ENCODE data around the gene RMI2. TPM values are rescaled to one million over a fixed set of nuclear protein-coding genes. Genes with fewer than 3 reads are reported as not detected.
A peak's percentile ranks its signal among the peaks of the same experiment; 100 is the strongest.

The RMI2 gene
- total and polyA plus RNA-seq, 2 experiments from 2014 or later: 15.7 to 45.3 TPM

DNA sequence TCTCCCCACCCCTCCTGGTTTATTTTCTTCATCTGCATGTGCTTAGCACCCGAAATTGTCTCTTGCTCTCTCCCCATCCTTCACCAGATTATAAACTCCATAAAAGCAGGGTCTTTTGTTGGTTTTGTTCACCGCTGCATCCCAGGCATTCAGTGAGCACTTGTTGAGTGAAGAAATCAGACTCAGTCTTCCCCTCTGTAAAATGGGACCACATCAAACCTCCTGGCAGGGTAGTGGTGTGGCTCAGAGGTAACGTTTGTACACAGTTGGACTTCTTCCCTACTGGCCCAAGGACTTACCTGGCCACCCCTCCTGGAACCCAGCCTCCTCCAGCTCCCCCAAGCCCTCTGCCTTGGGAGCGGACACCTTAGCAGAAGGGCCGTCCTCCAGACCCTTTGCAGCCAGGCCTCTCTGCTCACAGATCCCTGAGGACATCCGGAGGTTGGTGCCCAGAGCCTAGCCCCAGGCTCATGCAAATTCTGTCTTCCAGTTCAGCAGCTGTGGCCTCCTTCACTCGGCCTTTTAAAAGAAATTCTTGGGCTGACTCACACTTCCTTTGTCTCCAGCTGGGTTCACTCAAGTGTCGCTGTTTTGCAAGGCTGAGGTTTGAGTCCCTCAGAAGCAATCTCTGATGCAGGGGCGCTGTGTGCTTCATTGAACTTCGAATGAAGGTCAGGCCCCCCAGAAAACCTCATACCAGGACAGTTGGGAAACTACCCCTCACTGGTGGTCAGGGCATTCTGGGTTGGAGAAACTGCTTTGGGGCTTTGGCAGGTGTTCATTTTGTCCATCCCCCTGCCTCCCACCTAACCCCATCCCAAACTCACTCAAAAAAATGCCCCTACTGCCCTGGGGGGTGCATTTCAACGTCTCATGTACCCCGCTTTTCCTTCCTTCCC, 16.8 kb upstream of the RMI2 start:
- no peak overlapping the region for H3K27ac ChIP-seq
- DNase-seq (ENCODE audit: low read depth in 1 of 2, low spot score in 1 of 2): peak; percentile 28 to 98
- no peaks in the 10 kb centered on the region for H3K4me1 ChIP-seq (ENCODE audit: low read depth)
- TF ChIP-seq, protein P1, sequence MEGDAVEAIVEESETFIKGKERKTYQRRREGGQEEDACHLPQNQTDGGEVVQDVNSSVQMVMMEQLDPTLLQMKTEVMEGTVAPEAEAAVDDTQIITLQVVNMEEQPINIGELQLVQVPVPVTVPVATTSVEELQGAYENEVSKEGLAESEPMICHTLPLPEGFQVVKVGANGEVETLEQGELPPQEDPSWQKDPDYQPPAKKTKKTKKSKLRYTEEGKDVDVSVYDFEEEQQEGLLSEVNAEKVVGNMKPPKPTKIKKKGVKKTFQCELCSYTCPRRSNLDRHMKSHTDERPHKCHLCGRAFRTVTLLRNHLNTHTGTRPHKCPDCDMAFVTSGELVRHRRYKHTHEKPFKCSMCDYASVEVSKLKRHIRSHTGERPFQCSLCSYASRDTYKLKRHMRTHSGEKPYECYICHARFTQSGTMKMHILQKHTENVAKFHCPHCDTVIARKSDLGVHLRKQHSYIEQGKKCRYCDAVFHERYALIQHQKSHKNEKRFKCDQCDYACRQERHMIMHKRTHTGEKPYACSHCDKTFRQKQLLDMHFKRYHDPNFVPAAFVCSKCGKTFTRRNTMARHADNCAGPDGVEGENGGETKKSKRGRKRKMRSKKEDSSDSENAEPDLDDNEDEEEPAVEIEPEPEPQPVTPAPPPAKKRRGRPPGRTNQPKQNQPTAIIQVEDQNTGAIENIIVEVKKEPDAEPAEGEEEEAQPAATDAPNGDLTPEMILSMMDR (IDR thresholded peaks at IDR 0.05; ENCODE audit: low read depth, low read length): no peak
- H3K9me3 ChIP-seq (ENCODE audit: low read depth): no peaks in the 10 kb centered on the region
- H3K4me3 ChIP-seq: no peak overlapping the region
- H3K27me3 ChIP-seq: no peaks in the 10 kb centered on the region
- no peaks in the 10 kb centered on the region for H3K36me3 ChIP-seq

DNA sequence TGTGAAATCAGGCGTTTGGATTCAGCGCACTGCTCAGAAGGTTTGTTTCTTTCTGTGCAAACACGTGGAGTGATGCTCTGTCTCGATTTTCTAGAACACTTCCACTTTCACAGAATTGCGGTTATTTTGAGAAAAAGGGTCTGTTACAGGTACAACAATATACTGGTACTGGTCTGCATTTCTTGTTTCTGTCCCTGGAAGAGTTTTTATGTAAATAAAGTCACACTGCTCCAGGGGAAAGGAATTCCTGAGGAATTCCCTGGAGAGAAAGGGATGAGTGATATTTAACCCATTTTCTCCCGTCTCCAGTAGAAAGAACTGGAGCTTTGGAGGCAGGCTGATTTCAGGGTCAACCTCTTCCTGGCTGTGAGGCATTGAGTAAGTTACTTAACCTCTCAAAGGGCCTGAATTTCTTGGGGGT, 16.2 kb upstream of the RMI2 start:
- H3K4me3 ChIP-seq: no peak overlapping the region
- peak in 1 of 2 donors; percentile 44 for DNase-seq (ENCODE audit: low read depth in 1 of 2, low spot score in 1 of 2)
- TF ChIP-seq, protein P1 (IDR thresholded peaks at IDR 0.05; ENCODE audit: low read depth, low read length): no peak
- no peaks in the 10 kb centered on the region for H3K9me3 ChIP-seq (ENCODE audit: low read depth)
- no peaks in the 10 kb centered on the region for H3K36me3 ChIP-seq
- H3K27ac ChIP-seq: no peak overlapping the region
- no peaks in the 10 kb centered on the region for H3K27me3 ChIP-seq
- H3K4me1 ChIP-seq (ENCODE audit: low read depth): no peaks in the 10 kb centered on the region

DNA sequence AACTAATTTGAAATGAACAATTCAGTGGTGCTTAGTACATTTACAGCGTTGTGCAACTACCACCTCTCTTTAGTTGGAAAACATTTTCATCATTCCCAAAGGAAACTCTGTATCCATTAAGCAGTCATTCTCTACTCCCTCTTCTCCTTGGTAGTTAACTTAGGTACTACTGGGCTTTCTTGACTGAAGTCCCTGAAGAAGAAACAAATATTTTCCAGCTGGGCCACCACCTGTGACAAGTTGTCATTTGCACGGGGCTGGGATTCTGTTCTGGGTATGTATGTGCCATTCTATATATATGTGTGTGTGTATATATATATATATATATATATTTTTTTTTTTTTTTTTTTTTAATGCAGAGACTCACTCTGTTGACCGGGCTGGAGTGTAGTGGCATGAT, 15.4 kb upstream of the RMI2 start:
- Histone ChIP-seq H3K27ac (no peak overlapping the region), H3K36me3 (no peaks in the 10 kb centered on the region), H3K9me3 (ENCODE audit: low read depth) (no peaks in the 10 kb centered on the region), H3K4me3 (no peak overlapping the region), H3K27me3 (no peaks in the 10 kb centered on the region), H3K4me1 (ENCODE audit: low read depth) (no peaks in the 10 kb centered on the region)
- TF ChIP-seq, protein P1 (IDR thresholded peaks at IDR 0.05; ENCODE audit: low read depth, low read length): no peak
- DNase-seq (ENCODE audit: low read depth in 1 of 2, low spot score in 1 of 2): peak in 1 of 2 donors; percentile 42

DNA sequence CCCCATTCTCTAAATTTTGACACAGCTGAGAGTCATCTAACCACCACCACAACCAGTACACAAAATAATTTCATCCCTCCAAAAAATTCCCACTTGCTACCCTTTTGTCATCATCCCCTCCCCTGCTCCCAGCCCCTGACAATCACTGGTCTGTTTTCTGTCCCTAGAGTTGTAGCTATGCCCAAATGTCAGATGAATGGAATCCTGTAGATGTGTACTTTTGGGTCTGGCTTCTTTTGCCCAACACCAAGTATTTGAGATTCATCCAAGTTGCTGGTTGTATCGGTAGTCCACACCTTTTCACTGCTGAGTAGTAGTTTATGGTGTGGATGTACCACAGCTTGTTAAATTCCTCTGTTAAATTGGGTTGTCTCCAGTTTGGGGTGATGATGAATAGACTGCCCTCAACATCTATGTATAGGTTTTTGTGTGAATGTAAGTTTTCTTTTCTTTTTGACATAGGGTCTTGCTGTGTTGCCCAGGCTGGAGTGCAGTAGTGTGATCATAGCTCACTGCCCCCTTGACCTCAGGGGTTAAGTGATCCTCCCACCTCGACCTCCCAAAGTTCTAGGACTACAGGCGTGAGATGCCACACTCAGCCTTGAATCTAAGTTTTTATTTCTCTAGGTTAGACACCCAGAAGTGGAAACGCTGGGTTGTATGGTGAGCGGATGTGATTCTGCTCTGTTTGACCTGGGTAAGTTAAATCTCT, 14.6 kb upstream of the RMI2 start:
- no peak overlapping the region for H3K27ac ChIP-seq
- no peaks in the 10 kb centered on the region for H3K9me3 ChIP-seq (ENCODE audit: low read depth)
- no peaks in the 10 kb centered on the region for H3K4me1 ChIP-seq (ENCODE audit: low read depth)
- no peak overlapping the region for H3K4me3 ChIP-seq
- TF ChIP-seq, protein P1 (IDR thresholded peaks at IDR 0.05; ENCODE audit: low read depth, low read length): no peak
- no peaks in the 10 kb centered on the region for H3K27me3 ChIP-seq
- no peak for DNase-seq (ENCODE audit: low read depth in 1 of 2, low spot score in 1 of 2)
- no peaks in the 10 kb centered on the region for H3K36me3 ChIP-seq

DNA sequence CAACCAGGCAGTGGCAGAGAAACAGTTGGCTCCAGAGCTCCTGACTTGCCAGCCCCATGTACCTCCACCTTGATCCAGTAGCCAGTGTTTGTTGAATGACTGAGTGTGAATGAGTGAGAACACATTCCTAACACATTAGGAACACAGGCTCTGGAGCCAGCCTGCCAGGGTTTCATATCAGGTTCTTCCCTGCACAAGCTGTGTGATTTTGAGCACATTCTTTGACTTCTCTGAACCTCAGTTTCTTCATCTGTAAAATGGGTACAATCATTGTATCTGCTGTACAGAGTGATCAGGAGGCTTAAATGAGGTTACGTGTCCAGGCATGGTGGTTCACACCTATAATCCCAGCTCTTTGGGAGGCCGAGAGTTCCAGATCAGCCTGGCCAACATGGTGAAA, 13.3 kb upstream of the RMI2 start:
- no peak for DNase-seq (ENCODE audit: low read depth in 1 of 2, low spot score in 1 of 2)
- TF ChIP-seq, protein P1 (IDR thresholded peaks at IDR 0.05; ENCODE audit: low read depth, low read length): no peak
- H3K27me3 ChIP-seq: no peaks in the 10 kb centered on the region
- no peak overlapping the region for H3K4me3 ChIP-seq
- no peaks in the 10 kb centered on the region for H3K9me3 ChIP-seq (ENCODE audit: low read depth)
- no peaks in the 10 kb centered on the region for H3K4me1 ChIP-seq (ENCODE audit: low read depth)
- no peaks in the 10 kb centered on the region for H3K36me3 ChIP-seq
- H3K27ac ChIP-seq: no peak overlapping the region

Measured in cardiac muscle cell (in vitro differentiated cells and primary cell).